Measurements from ENCODE around the gene XKR7. TPM values are rescaled to one million over a fixed set of nuclear protein-coding genes. Genes with fewer than 3 reads are reported as not detected.
A peak's percentile ranks its signal among the peaks of the same experiment; 100 is the strongest.

XKR7 gene
- total RNA-seq, 2 donors from 2014 or later: not detected

DNA sequence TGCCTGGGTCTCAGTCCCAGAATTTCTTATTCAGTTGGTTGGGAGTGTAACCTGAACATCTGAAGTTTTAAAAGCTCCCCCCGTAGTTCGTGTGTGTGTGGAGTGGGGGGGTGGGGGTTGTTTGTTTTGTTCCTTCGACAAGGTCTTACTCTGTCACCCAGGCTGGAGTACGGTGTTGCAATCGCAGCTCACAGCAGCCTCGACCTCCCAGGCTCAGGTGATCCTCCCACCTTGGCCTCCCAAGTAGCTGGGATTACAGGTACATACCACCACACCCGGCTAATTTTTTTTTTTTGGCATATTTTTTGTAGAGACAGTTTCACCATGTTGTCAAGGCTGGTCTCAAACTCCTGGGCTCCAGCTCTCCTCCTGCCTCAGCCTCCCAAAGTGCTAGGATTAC, 45.4 kb downstream of the XKR7 start:
- H3K27me3 ChIP-seq (replicated peaks; ENCODE audit: insufficient read depth): no peaks in the 10 kb centered on the region
- no peak overlapping the region for H3K4me3 ChIP-seq
- ATAC-seq (ENCODE audit: insufficient number of reproducible peaks, low FRiP score, low read depth) (no peak), DNase-seq (ENCODE audit: low spot score) (no peak)
- peaks cover 0 to 1% of the 10 kb centered on the region in 2 donors for H3K4me1 ChIP-seq (ENCODE audit: control insufficient read depth in 1 of 2, low read depth in 2 of 2)
- no peak overlapping the region for H3K27ac ChIP-seq
- H3K36me3 ChIP-seq: no peaks in the 10 kb centered on the region
- no peaks in the 10 kb centered on the region for H3K9me3 ChIP-seq
- TF ChIP-seq CTCF (IDR thresholded peaks at IDR 0.05): no peak

DNA sequence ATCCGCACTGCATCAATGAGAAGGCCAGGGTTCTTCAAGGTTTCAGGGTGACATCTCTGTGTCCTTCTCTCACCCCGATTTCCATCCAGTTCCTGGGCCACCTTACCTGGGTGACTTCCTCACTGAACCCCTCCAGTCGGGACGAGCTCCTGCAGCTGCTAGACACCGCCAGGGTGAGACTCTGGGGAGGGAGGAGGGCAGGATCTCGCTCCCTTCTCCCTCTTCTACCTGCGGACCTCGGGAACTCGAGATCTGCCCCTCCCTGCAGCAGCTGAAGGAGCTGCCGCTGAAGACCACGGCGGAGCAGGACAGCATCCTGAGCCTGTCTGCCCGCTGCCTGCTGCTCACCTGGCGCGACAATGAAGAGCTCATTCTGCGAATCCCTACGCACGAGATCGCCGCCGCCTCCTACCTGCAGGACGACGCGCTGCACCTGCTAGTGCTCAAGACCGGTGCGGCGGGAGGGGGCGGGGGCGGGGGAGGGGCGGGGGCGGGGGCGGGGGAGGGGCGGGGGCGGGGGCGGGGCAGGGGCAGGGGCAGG, 49.8 kb downstream of the XKR7 start:
- no peak for DNase-seq (ENCODE audit: low spot score)
- H3K27ac ChIP-seq: no peak overlapping the region
- no peaks in the 10 kb centered on the region for H3K36me3 ChIP-seq
- no peak for ATAC-seq (ENCODE audit: insufficient number of reproducible peaks, low FRiP score, low read depth)
- H3K27me3 ChIP-seq (replicated peaks; ENCODE audit: insufficient read depth): peaks cover 3% of the 10 kb centered on the region
- no peaks in the 10 kb centered on the region for H3K9me3 ChIP-seq
- H3K4me3 ChIP-seq: no peak overlapping the region
- H3K4me1 ChIP-seq (ENCODE audit: control insufficient read depth in 1 of 2, low read depth in 2 of 2): peaks cover 0 to 6% of the 10 kb centered on the region in 2 donors
- no peak for TF ChIP-seq CTCF (IDR thresholded peaks at IDR 0.05)

- no peaks in the 10 kb centered on the region for H3K36me3 ChIP-seq
- DNase-seq (ENCODE audit: low spot score) (no peak), ATAC-seq (ENCODE audit: insufficient number of reproducible peaks, low FRiP score, low read depth) (no peak)
- no peaks in the 10 kb centered on the region for H3K9me3 ChIP-seq
- peak overlapping the region; percentile 70 for H3K4me3 ChIP-seq
- H3K27ac ChIP-seq: no peak overlapping the region
- TF ChIP-seq CTCF (IDR thresholded peaks at IDR 0.05): no peak
- H3K27me3 ChIP-seq (replicated peaks; ENCODE audit: insufficient read depth): peaks cover 3% of the 10 kb centered on the region
- peaks cover 0 to 6% of the 10 kb centered on the region in 2 donors for H3K4me1 ChIP-seq (ENCODE audit: control insufficient read depth in 1 of 2, low read depth in 2 of 2)
Observed at GRCh38 chr20:32018269-32019155, 50.6 kb downstream of the XKR7 start.

GRCh38 chr20:32019156-32019510, 51.2 kb downstream of the XKR7 start:
- H3K36me3 ChIP-seq: no peaks in the 10 kb centered on the region
- no peaks in the 10 kb centered on the region for H3K9me3 ChIP-seq
- no peak overlapping the region for H3K27ac ChIP-seq
- ATAC-seq (ENCODE audit: insufficient number of reproducible peaks, low FRiP score, low read depth) (no peak), DNase-seq (ENCODE audit: low spot score) (no peak)
- H3K4me3 ChIP-seq: peak overlapping the region; percentile 70
- TF ChIP-seq CTCF (IDR thresholded peaks at IDR 0.05): no peak
- H3K27me3 ChIP-seq (replicated peaks; ENCODE audit: insufficient read depth): peaks cover 3% of the 10 kb centered on the region
- H3K4me1 ChIP-seq (ENCODE audit: control insufficient read depth in 1 of 2, low read depth in 2 of 2): peaks cover 0 to 6% of the 10 kb centered on the region in 2 donors

GRCh38 chr20:32019563-32020463, 51.9 kb downstream of the XKR7 start:
- no peak for TF ChIP-seq CTCF (IDR thresholded peaks at IDR 0.05)
- H3K27me3 ChIP-seq (replicated peaks; ENCODE audit: insufficient read depth): peaks cover 3% of the 10 kb centered on the region

More at GRCh38 chr20:32019563-32020463, 51.9 kb downstream of the XKR7 start:
- no peaks in the 10 kb centered on the region for H3K36me3 ChIP-seq
- ATAC-seq (ENCODE audit: insufficient number of reproducible peaks, low FRiP score, low read depth): no peak
- no peak overlapping the region for H3K27ac ChIP-seq
- peak overlapping the region; percentile 70 for H3K4me3 ChIP-seq
- no peak for DNase-seq (ENCODE audit: low spot score)
- H3K9me3 ChIP-seq: no peaks in the 10 kb centered on the region
- H3K4me1 ChIP-seq (ENCODE audit: control insufficient read depth in 1 of 2, low read depth in 2 of 2): peaks cover 0 to 6% of the 10 kb centered on the region in 2 donors

Data from thoracic aorta (tissue), 2 donors.